ENCODE measurements around the gene KBTBD12. TPM values are rescaled to one million over a fixed set of nuclear protein-coding genes. Genes with fewer than 3 reads are reported as not detected.
"Not testable (repeated sequence)": the region's sequence is repeated elsewhere in the genome, so short reads cannot be mapped to it uniquely, and the experiment has no call there.

Gene KBTBD12
- total RNA-seq, 4 donors from 2014 or later: 3.3 to 17.5 (median 4.3) TPM

GRCh38 chr3:127870156-127870555 is 44.9 kb upstream of the KBTBD12 start:
- 72 to 85% methylated on average over 4 of the region's 4 CpGs for WGBS, 2 donors (ENCODE audit: low coverage in 1 of 2)
- in situ Hi-C loops (cut with MboI; ENCODE audit: low pct_ligation_motif_present in 1 of 4, low pct_unique_long_range_greater_than_20kb in 1 of 4, low sequenced_read_pairs in 3 of 4) (no loop called here), intact Hi-C loops (cut with DNase I; ENCODE audit: low total_unique reads) (no loop called here)
- H3K27me3 ChIP-seq: no peaks in the 10 kb centered on the region
- TF ChIP-seq CTCF (IDR thresholded peaks at IDR 0.05) (no peak), EP300 (IDR thresholded peaks at IDR 0.05; ENCODE audit: low read depth) (no peak), POLR2AphosphoS5 (IDR thresholded peaks at IDR 0.05) (no peak), POLR2A (IDR thresholded peaks at IDR 0.05) (no peak)
- H3K36me3 ChIP-seq: no peaks in the 10 kb centered on the region
- no peaks in the 10 kb centered on the region for H3K4me1 ChIP-seq
- no peak overlapping the region for H3K4me3 ChIP-seq
- H3K27ac ChIP-seq: no peak overlapping the region
- no peaks in the 10 kb centered on the region for H3K9me3 ChIP-seq
- DNase-seq: no peak

DNA sequence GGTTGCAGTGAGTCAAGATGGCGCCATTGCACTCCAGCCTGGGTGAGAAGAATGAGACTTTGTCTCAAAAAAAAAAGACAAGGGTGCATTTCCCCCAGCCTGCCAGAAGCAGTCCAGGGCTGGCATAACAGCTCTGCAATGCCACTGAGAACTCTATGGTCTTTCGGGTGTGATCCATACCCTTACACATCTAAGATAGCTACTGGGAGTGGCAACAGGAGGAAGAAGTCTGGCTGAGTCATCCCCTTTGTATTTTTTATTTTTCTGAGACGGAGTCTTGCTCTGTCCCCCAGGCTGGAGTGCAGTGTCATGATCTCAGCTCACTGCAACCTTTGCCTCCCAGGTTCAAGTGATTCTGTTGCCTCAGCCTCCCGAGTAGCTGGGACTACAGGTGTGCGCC is 40.9 kb upstream of the KBTBD12 start:
- H3K36me3 ChIP-seq; H3K4me3 ChIP-seq; DNase-seq; H3K27ac ChIP-seq; intact Hi-C loops (cut with DNase I; ENCODE audit: low total_unique reads); in situ Hi-C loops (cut with MboI; ENCODE audit: low pct_ligation_motif_present in 1 of 4, low pct_unique_long_range_greater_than_20kb in 1 of 4, low sequenced_read_pairs in 3 of 4); H3K27me3 ChIP-seq; H3K9me3 ChIP-seq; H3K4me1 ChIP-seq: not testable (repeated sequence)
- WGBS, 2 donors (ENCODE audit: low coverage in 1 of 2): 88 to 100% methylated on average over 3 to 5 of the region's 5 CpGs

DNA sequence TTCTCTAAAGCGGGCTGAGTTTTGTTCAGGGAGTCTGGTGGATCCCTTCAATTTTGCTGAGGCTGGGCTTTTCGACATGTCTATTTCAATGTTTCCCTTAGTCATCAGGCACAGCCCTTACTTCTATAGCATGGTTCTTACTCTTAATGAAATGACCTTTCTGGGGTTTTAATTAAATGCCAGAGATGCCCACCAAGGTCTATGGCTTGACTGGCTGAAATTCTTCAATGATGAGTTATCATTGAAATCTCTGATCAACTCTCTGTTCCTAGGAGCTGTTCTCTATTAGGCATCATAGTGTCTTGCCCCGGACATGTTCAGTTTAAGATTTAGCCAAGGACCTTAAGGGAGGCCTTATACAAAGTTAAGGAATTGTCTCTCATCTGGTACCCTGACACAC is 33.4 kb upstream of the KBTBD12 start:
- no peak overlapping the region for H3K27ac ChIP-seq
- no peaks in the 10 kb centered on the region for H3K36me3 ChIP-seq
- DNase-seq: no peak
- no peak overlapping the region for H3K4me3 ChIP-seq
- in situ Hi-C loops (cut with MboI; ENCODE audit: low pct_ligation_motif_present in 1 of 4, low pct_unique_long_range_greater_than_20kb in 1 of 4, low sequenced_read_pairs in 3 of 4) (no loop called here), intact Hi-C loops (cut with DNase I; ENCODE audit: low total_unique reads) (no loop called here)
- 95 to 96% methylated on average over 3 of the region's 3 CpGs for WGBS, 2 donors (ENCODE audit: low coverage in 1 of 2)
- H3K4me1 ChIP-seq: no peaks in the 10 kb centered on the region
- TF ChIP-seq CTCF (IDR thresholded peaks at IDR 0.05) (no peak), EP300 (IDR thresholded peaks at IDR 0.05; ENCODE audit: low read depth) (no peak), POLR2A (IDR thresholded peaks at IDR 0.05) (no peak), POLR2AphosphoS5 (IDR thresholded peaks at IDR 0.05) (no peak)
- H3K9me3 ChIP-seq: no peaks in the 10 kb centered on the region
- H3K27me3 ChIP-seq: no peaks in the 10 kb centered on the region

- in situ Hi-C loops (cut with MboI; ENCODE audit: low pct_ligation_motif_present in 1 of 4, low pct_unique_long_range_greater_than_20kb in 1 of 4, low sequenced_read_pairs in 3 of 4): no loop called here
- TF ChIP-seq POLR2A (IDR thresholded peaks at IDR 0.05) (no peak), CTCF (IDR thresholded peaks at IDR 0.05) (no peak), POLR2AphosphoS5 (IDR thresholded peaks at IDR 0.05) (no peak), EP300 (IDR thresholded peaks at IDR 0.05; ENCODE audit: low read depth) (no peak)
- intact Hi-C loops (cut with DNase I; ENCODE audit: low total_unique reads): no loop called here
Observed at GRCh38 chr3:127884041-127884440, 31.0 kb upstream of the KBTBD12 start.

GRCh38 chr3:127886231-127886955 is 28.6 kb upstream of the KBTBD12 start:
- H3K4me3 ChIP-seq: no peak overlapping the region
- no peaks in the 10 kb centered on the region for H3K27me3 ChIP-seq
- in situ Hi-C loops (cut with MboI; ENCODE audit: low pct_ligation_motif_present in 1 of 4, low pct_unique_long_range_greater_than_20kb in 1 of 4, low sequenced_read_pairs in 3 of 4): no loop called here
- H3K9me3 ChIP-seq: peaks cover 5 to 17% of the 10 kb centered on the region in 2 donors
- 85 to 90% methylated on average over 4 to 9 of the region's 9 CpGs for WGBS, 2 donors (ENCODE audit: low coverage in 1 of 2)
- H3K27ac ChIP-seq: no peak overlapping the region
- intact Hi-C loops (cut with DNase I; ENCODE audit: low total_unique reads): no loop called here
- H3K4me1 ChIP-seq: no peaks in the 10 kb centered on the region
- TF ChIP-seq EP300 (IDR thresholded peaks at IDR 0.05; ENCODE audit: low read depth): no peak
- no peak for TF ChIP-seq POLR2AphosphoS5 (IDR thresholded peaks at IDR 0.05)
- no peak for TF ChIP-seq CTCF (IDR thresholded peaks at IDR 0.05)
- TF ChIP-seq POLR2A (IDR thresholded peaks at IDR 0.05): no peak
- no peak for DNase-seq
- no peaks in the 10 kb centered on the region for H3K36me3 ChIP-seq

More at GRCh38 chr3:127884041-127884440, 31.0 kb upstream of the KBTBD12 start:
- Histone ChIP-seq H3K27ac (no peak overlapping the region), H3K36me3 (no peaks in the 10 kb centered on the region), H3K27me3 (no peaks in the 10 kb centered on the region), H3K4me3 (no peak overlapping the region), H3K9me3 (no peaks in the 10 kb centered on the region), H3K4me1 (no peaks in the 10 kb centered on the region)
- no peak for DNase-seq

Data from transverse colon (tissue), 4 donors.